ENCODE data around the gene NTSR1. TPM values are rescaled to one million over a fixed set of nuclear protein-coding genes. Genes with fewer than 3 reads are reported as not detected.
"Not testable (repeated sequence)": the region's sequence is repeated elsewhere in the genome, so short reads cannot be mapped to it uniquely, and the experiment has no call there.

Gene NTSR1
- total and polyA plus RNA-seq, 8 donors, result 0.03 to 3.5 (median 0.12) TPM

DNA sequence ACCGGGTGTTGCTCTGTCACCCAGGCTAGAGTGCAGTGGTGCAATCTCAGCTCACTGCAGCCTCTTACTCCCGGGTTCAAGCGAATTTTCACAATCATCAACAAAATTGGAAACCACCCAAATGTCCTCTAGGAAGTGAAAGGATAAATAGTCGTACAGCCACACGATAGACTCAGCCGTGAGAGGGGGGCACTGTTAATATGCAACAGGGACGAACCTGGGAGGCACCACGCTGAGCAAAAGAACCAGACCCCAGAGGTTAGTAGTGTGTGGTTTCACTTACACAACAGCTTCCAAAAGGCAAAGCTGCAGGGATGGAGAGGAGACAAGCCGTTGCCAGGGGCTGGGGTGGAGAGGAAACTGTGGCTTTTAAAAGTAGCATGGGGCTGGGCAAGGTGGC is 30.1 kb upstream of the NTSR1 start:
- TF ChIP-seq, protein P1, sequence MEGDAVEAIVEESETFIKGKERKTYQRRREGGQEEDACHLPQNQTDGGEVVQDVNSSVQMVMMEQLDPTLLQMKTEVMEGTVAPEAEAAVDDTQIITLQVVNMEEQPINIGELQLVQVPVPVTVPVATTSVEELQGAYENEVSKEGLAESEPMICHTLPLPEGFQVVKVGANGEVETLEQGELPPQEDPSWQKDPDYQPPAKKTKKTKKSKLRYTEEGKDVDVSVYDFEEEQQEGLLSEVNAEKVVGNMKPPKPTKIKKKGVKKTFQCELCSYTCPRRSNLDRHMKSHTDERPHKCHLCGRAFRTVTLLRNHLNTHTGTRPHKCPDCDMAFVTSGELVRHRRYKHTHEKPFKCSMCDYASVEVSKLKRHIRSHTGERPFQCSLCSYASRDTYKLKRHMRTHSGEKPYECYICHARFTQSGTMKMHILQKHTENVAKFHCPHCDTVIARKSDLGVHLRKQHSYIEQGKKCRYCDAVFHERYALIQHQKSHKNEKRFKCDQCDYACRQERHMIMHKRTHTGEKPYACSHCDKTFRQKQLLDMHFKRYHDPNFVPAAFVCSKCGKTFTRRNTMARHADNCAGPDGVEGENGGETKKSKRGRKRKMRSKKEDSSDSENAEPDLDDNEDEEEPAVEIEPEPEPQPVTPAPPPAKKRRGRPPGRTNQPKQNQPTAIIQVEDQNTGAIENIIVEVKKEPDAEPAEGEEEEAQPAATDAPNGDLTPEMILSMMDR (IDR thresholded peaks at IDR 0.05), result no peak
- intact Hi-C loops (cut with DNase I), result no loop called here
- Histone ChIP-seq H3K9me3 (peaks cover 0 to 6% of the 10 kb centered on the region in 2 donors), H3K4me1 (peaks cover 0 to 56% of the 10 kb centered on the region in 2 donors), H3K36me3 (no peaks in the 10 kb centered on the region), H3K27ac (peak overlapping the region in 1 of 2 donors; percentile 10), H3K4me3 (no peak overlapping the region), H3K27me3 (peaks cover 0 to 48% of the 10 kb centered on the region in 2 donors)
- DNase-seq (no peak), ATAC-seq (no peak)

DNA sequence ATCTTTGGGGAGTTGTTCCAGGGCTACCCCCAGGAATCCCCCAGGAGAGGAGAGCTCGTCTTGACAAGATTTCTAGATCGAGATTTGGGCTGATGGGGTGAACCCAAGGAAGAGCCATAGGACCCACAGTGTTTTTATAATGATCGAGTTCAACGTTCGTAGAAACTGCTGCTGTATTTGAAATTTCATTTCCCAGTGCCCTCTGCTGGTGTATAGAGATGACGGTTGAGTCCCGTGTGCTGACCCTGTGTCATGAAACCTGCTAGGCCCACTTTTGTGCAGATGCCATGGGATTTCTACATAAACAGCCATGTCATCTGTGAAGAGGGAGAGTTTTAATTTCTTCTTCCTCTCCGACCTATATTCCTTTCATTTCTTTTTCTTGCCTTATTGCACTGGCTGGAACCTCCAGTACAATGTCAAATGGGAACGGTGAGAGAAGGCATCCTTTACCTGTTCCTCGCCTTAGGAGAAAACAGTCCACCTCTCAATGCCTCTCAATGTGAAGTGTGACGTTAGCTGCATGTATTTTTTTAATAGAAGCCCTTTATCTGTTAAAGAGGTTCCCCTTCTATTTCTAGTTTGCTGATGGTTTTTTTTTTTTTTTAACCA is 28.6 kb upstream of the NTSR1 start:
- no peaks in the 10 kb centered on the region for H3K36me3 ChIP-seq
- H3K27ac ChIP-seq, result no peak overlapping the region
- ATAC-seq, result no peak
- intact Hi-C loops (cut with DNase I), result no loop called here
- peaks cover 0 to 46% of the 10 kb centered on the region in 2 donors for H3K27me3 ChIP-seq
- H3K4me1 ChIP-seq, result peaks cover 0 to 42% of the 10 kb centered on the region in 2 donors
- no peak for DNase-seq
- no peak overlapping the region for H3K4me3 ChIP-seq
- TF ChIP-seq, protein P1 (IDR thresholded peaks at IDR 0.05), result no peak
- H3K9me3 ChIP-seq, result peaks cover 0 to 6% of the 10 kb centered on the region in 2 donors

DNA sequence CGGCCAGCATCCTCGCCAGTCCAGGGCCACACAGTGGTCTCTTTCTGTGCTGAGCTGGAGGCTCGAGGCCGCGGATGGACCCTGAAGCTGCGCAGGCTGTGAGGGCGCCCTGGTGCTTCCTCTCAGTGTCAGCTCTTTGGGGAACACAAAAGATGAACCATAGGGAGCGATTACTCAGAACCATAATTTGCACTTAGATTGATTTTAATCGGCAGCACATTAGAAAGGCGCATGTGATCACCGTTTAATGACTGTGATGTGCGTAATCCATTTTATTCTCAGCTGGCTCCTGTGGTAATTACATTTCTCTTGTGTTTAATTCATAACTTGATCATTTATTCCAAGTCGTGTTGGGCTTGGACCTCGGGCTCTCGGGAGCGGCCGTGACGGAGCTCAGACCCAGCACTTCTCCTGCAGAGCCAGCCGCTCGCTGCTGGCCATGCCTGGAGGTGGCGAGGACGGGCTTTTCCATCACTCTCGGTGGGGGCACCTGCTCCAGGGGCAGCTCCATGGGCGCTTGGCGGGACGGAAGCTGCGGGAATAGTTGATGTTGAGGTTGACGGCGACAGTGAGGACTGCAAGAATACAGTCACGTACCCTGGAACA is 25.6 kb upstream of the NTSR1 start:
- Histone ChIP-seq H3K36me3 (no peaks in the 10 kb centered on the region), H3K27ac (peak overlapping the region in 1 of 2 donors; percentile 60), H3K4me1 (peaks cover 0 to 32% of the 10 kb centered on the region in 2 donors), H3K4me3 (no peak overlapping the region), H3K9me3 (peaks cover 0 to 6% of the 10 kb centered on the region in 2 donors), H3K27me3 (peaks cover 0 to 56% of the 10 kb centered on the region in 2 donors)
- TF ChIP-seq, protein P1 (IDR thresholded peaks at IDR 0.05), result no peak
- intact Hi-C loops (cut with DNase I), result no loop called here
- ATAC-seq (no peak), DNase-seq (no peak)

DNA sequence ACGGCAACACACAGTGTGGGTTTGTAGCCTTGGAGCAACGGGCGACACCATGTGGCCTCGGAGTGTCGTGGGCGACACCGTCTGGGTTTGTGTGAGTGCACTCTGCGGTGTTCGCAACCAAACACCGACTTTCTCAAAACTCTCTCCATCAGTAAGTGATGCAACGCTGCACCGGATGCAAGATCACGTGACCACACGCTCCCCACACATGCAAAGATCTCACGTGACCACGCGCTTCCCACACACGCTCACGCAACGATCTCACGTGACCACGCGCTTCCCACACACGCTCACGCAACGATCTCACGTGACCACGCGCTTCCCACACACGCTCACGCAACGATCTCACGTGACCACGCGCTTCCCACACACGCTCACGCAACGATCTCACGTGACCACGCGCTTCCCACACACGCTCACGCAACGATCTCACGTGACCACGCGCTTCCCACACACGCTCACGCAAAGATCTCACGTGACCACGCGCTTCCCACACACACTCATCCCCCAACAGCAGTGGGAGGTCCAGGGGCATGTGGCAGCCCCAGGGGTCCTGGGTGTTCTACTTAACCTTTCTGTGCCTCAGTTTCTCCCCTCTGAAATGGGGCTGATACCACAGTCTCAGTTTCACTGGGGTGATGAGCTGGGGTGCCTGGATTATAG is 24.8 kb upstream of the NTSR1 start:
- DNase-seq; H3K9me3 ChIP-seq; intact Hi-C loops (cut with DNase I); H3K36me3 ChIP-seq; H3K4me3 ChIP-seq; ATAC-seq: not testable (repeated sequence)
- H3K27ac ChIP-seq, result peak overlapping the region in 1 of 2 donors; percentile 60
- peaks cover 0 to 24% of the 10 kb centered on the region in 2 donors for H3K4me1 ChIP-seq
- H3K27me3 ChIP-seq, result peaks cover 0 to 56% of the 10 kb centered on the region in 2 donors

DNA sequence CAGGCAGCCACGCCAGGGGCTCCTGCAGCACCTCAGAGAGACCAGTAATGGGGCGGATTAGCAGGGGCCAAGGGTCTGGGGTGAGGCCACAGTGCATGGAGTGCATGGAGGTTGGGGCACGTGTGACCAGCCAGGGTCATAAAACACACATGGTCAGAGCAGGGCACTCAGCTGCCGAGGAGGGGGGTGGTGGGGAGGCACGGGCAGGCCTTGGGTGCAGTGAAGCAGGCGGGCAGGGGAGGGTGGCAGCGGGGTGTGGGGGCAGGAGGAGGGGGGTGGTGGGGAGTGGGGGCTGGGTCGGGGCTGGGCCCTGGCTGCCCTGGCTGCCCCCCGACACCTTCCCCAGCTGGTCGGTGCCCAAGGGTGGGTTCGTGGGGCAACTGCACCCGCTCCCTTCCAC is 23.7 kb upstream of the NTSR1 start:
- no peak for ATAC-seq
- TF ChIP-seq, protein P1 (IDR thresholded peaks at IDR 0.05), result no peak
- intact Hi-C loops (cut with DNase I), result no loop called here
- H3K27me3 ChIP-seq, result peaks cover 0 to 61% of the 10 kb centered on the region in 2 donors
- peaks cover 0 to 17% of the 10 kb centered on the region in 2 donors for H3K4me1 ChIP-seq
- H3K4me3 ChIP-seq, result no peak overlapping the region
- DNase-seq, result no peak
- no peak overlapping the region for H3K27ac ChIP-seq
- no peaks in the 10 kb centered on the region for H3K36me3 ChIP-seq
- H3K9me3 ChIP-seq, result peaks cover 0 to 4% of the 10 kb centered on the region in 2 donors
